Ascending aorta (tissue), 2 donors: ENCODE results near the gene PTGIS. TPM values are rescaled to one million over a fixed set of nuclear protein-coding genes. Genes with fewer than 3 reads are reported as not detected.
A peak's percentile ranks its signal among the peaks of the same experiment; 100 is the strongest.

Experiments used
- DNase-seq, 2 donors: peaks; one replicate each; pipeline ENCODE4 v3.0.0-alpha.2; 2019; ENCODE audit warnings: low spot score in 2 of 2
- H3K27ac ChIP-seq, 2 donors: fragments of 200-600 bp; sonication (generic); one replicate each; pipeline ENCODE4 v1.5.1; 2016 to 2017; ENCODE audit warnings: mild to moderate bottlenecking in 1 of 2
- H3K27me3 ChIP-seq: fragments of 200-600 bp; sonication (generic); one replicate; pipeline ENCODE4 v1.5.1; 2017
- H3K36me3 ChIP-seq, 2 donors: fragments of 200-600 bp; sonication (generic); one replicate each; pipeline ENCODE4 v1.5.1; 2016
- H3K4me1 ChIP-seq, 2 donors: fragments of 200-600 bp; sonication (generic); one replicate each; pipeline ENCODE4 v1.5.1; 2016 to 2017; ENCODE audit warnings: mild to moderate bottlenecking in 1 of 2
- H3K4me3 ChIP-seq, 2 donors: fragments of 200-600 bp; sonication (generic); one replicate each; pipeline ENCODE4 v1.5.1; 2016 to 2017; ENCODE audit warnings: mild to moderate bottlenecking in 1 of 2
- H3K9me3 ChIP-seq, 2 donors: fragments of 200-600 bp; sonication (generic); one replicate each; pipeline ENCODE4 v1.5.1; 2016
- CTCF ChIP-seq, 3 experiments: fragments of 200-600 bp in 2 of 3; fragments of 450-650 bp in 1 of 3; sonication (generic) in 2 of 3; IDR thresholded peaks; one replicate each; pipeline ENCODE4 v1.5.1; 2016 to 2019; ENCODE audit warnings: antibody characterized with exemption in 3 of 3, mild to moderate bottlenecking in 1 of 3, moderate library complexity in 1 of 3
- intact Hi-C: fragments of 100-400 bp; cut with DNase I; formaldehyde crosslinking; loops from one replicate; pipeline ENCODE4 v1.15.1; 2023
- total RNA-seq: library from RNA; depleted of rRNA; stranded (reverse); fragments of >200 nt; gene quantifications from one replicate; pipeline ENCODE4 v1.1.0, GENCODE V29; 2016

PTGIS gene
- total RNA-seq, 1 donor from 2014 or later, result 288 TPM

GRCh38 chr20:49595811-49596561, 28.0 kb upstream of the PTGIS start:
- no peak for DNase-seq
- no peaks in the 10 kb centered on the region for H3K27me3 ChIP-seq
- peaks cover 10 to 33% of the 10 kb centered on the region in 2 donors for H3K4me1 ChIP-seq
- TF ChIP-seq CTCF (IDR thresholded peaks at IDR 0.05), result no peak
- intact Hi-C loops, result no loop called here
- peak overlapping the region; percentile 97 to 100 for H3K27ac ChIP-seq
- H3K9me3 ChIP-seq, result no peaks in the 10 kb centered on the region
- no peak overlapping the region for H3K4me3 ChIP-seq
- H3K36me3 ChIP-seq, result no peaks in the 10 kb centered on the region

DNA sequence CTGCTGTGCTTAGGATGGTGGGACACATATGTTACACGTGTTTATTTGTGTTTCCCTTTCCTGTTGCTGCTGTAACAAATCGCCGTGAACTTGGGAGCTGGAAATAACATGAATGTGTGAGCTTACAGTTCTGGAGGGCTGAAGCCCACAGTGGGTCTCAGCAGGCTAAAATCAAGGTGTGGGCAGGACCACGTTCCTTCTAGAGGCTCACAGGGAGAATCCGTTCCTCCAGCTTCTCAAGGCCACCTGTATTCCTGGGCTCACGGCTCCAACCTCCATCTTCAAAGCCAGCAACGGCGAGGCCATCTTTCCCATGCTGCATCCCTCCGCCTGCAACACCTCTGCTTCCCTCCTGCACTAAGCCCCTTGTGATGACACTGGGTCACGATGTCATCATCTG, 27.4 kb upstream of the PTGIS start:
- Histone ChIP-seq H3K4me3 (no peak overlapping the region), H3K9me3 (no peaks in the 10 kb centered on the region), H3K27ac (peak overlapping the region; percentile 97 to 100), H3K4me1 (peaks cover 10 to 38% of the 10 kb centered on the region in 2 donors), H3K36me3 (no peaks in the 10 kb centered on the region), H3K27me3 (no peaks in the 10 kb centered on the region)
- intact Hi-C loops, result no loop called here
- TF ChIP-seq CTCF (IDR thresholded peaks at IDR 0.05), result no peak
- no peak for DNase-seq

DNA sequence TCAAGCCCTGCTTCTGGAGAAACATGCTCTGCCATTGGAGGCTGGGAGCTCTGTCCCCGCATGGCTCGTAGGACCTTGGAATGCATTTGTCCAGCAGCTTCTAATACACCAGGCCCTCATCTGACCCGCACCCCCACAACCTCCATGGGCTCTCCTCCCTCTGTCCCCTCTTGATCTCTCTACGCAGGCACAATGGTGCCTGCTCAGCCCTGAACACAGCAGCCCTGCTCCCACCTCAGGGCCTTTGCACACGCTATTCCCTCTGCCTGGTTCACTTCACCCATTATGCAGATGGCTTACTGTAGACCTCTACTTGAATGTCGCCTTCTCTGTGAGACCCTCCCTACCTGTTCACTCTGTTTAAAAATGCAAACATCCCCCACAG, 27.0 kb upstream of the PTGIS start:
- DNase-seq, result no peak
- no peak overlapping the region for H3K4me3 ChIP-seq
- no peaks in the 10 kb centered on the region for H3K9me3 ChIP-seq
- no peaks in the 10 kb centered on the region for H3K27me3 ChIP-seq
- TF ChIP-seq CTCF (IDR thresholded peaks at IDR 0.05), result no peak
- H3K27ac ChIP-seq, result peak overlapping the region; percentile 97 to 100
- intact Hi-C loops, result loop anchor here (5.0 kb wide), 1 partner anchor 38 kb away; no protein-coding TSS in a partner anchor
- H3K36me3 ChIP-seq, result no peaks in the 10 kb centered on the region
- peaks cover 10 to 41% of the 10 kb centered on the region in 2 donors for H3K4me1 ChIP-seq

- Histone ChIP-seq H3K4me1 (peaks cover 10 to 46% of the 10 kb centered on the region in 2 donors), H3K27me3 (no peaks in the 10 kb centered on the region), H3K27ac (peak overlapping the region; percentile 97 to 100), H3K36me3 (no peaks in the 10 kb centered on the region), H3K4me3 (no peak overlapping the region), H3K9me3 (no peaks in the 10 kb centered on the region)
- peak in 1 of 2 donors; percentile 87 for DNase-seq
- intact Hi-C loops, result loop anchor here (5.0 kb wide), 1 partner anchor 37 kb away; no protein-coding TSS in a partner anchor
- no peak for TF ChIP-seq CTCF (IDR thresholded peaks at IDR 0.05)
These were observed 26.4 kb upstream of the PTGIS start for GRCh38 chr20:49594143-49594930.

DNA sequence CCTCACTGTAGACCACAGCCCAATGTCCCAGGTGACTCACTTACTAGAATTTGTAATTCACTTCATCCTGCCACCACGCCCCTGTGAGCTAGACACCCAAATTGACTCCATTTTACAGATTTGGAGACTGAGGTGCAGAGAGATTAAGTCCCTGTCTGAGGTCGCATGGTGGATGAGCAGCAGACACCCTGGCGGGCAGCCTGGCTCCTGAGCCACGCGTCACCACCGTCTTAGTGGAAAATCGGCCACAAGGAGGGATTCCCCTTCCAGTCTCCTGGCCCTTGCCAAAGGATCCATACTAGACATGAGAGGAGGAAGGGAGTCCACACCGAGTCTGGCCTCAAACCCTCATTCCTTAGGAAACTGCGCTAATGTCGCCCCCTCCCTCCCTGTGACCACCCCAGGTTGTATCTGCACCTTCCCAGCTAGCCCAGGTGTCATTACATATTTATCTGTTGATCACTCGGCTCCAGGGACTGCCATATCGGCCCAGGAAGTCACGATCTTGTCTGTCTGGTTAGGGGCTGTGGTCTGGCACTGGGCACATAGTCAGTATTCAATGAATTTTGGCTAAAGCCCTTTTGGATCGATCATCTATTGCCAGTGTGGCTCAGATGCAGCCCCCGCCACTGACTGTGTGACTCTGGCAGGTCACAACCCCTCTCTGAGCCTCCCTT, 25.7 kb upstream of the PTGIS start:
- Histone ChIP-seq H3K27me3 (no peaks in the 10 kb centered on the region), H3K36me3 (no peaks in the 10 kb centered on the region), H3K4me1 (peaks cover 10 to 54% of the 10 kb centered on the region in 2 donors), H3K4me3 (no peak overlapping the region), H3K9me3 (no peaks in the 10 kb centered on the region), H3K27ac (peak overlapping the region; percentile 97 to 100)
- DNase-seq, result no peak
- no peak for TF ChIP-seq CTCF (IDR thresholded peaks at IDR 0.05)
- intact Hi-C loops, result loop anchor here (5.0 kb wide), 1 partner anchor 36 kb away; no protein-coding TSS in a partner anchor
